ENCODE results near the gene E2F4.

DNA sequence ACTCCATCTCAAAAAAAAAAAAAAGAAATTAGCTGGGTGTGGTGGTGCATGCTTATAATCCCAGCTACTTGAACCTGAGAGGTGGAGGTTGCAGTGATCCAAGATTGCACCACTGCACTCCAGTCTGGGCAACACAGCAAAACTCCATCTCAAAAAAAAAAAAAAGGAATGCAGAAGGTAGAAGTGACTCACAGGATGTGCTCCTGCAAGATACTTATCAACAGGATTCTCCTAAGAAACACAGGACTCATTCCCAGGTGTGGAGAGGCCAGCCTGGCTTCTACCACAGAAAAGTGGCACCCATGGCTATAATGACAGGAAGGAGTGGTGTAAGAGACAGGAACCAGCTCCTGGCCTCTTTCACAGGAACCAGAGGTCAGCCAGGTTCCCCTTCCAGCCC is 20.8 kb downstream of the E2F4 start:
- TF ChIP-seq, protein P1, sequence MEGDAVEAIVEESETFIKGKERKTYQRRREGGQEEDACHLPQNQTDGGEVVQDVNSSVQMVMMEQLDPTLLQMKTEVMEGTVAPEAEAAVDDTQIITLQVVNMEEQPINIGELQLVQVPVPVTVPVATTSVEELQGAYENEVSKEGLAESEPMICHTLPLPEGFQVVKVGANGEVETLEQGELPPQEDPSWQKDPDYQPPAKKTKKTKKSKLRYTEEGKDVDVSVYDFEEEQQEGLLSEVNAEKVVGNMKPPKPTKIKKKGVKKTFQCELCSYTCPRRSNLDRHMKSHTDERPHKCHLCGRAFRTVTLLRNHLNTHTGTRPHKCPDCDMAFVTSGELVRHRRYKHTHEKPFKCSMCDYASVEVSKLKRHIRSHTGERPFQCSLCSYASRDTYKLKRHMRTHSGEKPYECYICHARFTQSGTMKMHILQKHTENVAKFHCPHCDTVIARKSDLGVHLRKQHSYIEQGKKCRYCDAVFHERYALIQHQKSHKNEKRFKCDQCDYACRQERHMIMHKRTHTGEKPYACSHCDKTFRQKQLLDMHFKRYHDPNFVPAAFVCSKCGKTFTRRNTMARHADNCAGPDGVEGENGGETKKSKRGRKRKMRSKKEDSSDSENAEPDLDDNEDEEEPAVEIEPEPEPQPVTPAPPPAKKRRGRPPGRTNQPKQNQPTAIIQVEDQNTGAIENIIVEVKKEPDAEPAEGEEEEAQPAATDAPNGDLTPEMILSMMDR (IDR thresholded peaks at IDR 0.05), result no peak
- TF ChIP-seq POLR2A (IDR thresholded peaks at IDR 0.05), result no peak
